HG02588 (cell line): Measurements from ENCODE around the gene LCE3B.

Experiments
- ATAC-seq: cut with Tn5 transposase; IDR thresholded peaks from one replicate; pipeline ENCODE4 v1.9.1; 2021; ENCODE audit warnings: mild to moderate bottlenecking, moderate library complexity; ENCODE audit not compliant: unreplicated experiment

Gene LCE3B

GRCh38 chr1:152657677-152658076 lies 44.1 kb downstream of the LCE3B start:
- ATAC-seq, result no peak

DNA sequence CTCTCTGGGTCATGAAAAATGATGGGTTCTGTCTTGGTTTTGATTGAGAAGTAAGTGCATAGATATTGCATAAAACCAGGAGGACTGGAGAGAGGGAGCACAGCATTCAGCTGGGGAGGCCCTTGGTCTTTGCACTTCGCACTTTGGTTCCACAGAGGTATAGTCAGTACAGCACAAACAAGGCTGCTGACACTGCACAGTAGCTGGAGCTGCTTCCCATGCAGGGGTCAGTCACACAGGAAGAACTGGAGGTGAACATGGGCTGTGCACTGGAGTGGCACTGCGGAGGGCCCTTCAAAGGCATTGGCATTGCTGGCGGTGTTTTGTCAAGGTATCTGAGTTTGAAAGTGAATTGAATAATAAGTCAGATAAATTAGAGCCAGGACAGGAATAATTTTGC lies 45.0 kb downstream of the LCE3B start:
- ATAC-seq, result no peak

DNA sequence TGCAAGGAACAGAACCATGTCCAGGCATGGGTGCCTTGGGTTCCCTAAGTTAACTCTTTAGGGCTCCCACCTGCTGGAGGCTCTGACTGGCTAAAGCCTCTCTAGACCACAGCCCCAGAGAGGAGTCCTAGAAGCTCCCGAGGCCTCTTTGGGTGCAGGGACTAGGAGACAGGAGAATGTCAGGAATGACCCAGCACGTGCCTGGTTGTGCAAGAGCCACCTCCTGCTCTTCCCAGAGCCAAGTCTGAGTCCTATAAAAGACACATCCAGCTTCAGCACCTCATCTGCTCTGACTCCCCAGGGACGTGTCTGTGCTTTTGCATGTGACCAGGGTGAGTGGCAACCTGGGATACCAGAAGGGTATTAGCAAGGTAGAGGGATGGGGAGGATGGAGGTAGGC lies 49.5 kb downstream of the LCE3B start, which contains the start of gene LCE2D:
TSS of gene LCE2D (plus strand) at position 283 of the 400 bp plus-strand sequence. CDS start 726 bp downstream, outside the sequence.
- ATAC-seq, result no peak
